Gastrocnemius medialis (tissue), 4 donors: ENCODE results near the gene SMG6. TPM values are rescaled to one million over a fixed set of nuclear protein-coding genes. Genes with fewer than 3 reads are reported as not detected.

ENCODE experiments used
- ATAC-seq, 2 donors: fragments of 150-250 bp; one replicate each; pipeline ENCODE4 v1.9.1; 2016
- DNase-seq, 2 donors: peaks; one replicate each; pipeline ENCODE4 v3.0.0-alpha.2; 2019
- H3K27ac ChIP-seq, 4 donors: fragments of 200-600 bp; sonication (generic); 1 replicate in 1 of 4; 2 replicates in 3 of 4; pipeline ENCODE4 v1.5.1; 2016 to 2018; ENCODE audit warnings: mild to moderate bottlenecking in 2 of 4, moderate library complexity in 1 of 4
- H3K27me3 ChIP-seq, 3 donors: fragments of 200-600 bp; sonication (generic) in 2 of 3; 1 replicate in 1 of 3; 2 replicates in 2 of 3; pipeline versions ENCODE4 v1.5.1 to v1.6.0; 2016 to 2019; ENCODE audit warnings: mild to moderate bottlenecking in 1 of 3, moderate library complexity in 1 of 3
- H3K36me3 ChIP-seq, 2 donors: fragments of 200-600 bp; sonication (generic) in 1 of 2; one replicate each; pipeline ENCODE4 v1.5.1; 2017 to 2018
- H3K4me1 ChIP-seq, 2 donors: fragments of 200-600 bp; sonication (generic) in 1 of 2; one replicate each; pipeline ENCODE4 v1.5.1; 2016 to 2017; ENCODE audit warnings: mild to moderate bottlenecking in 2 of 2
- H3K4me3 ChIP-seq, 4 donors: fragments of 200-600 bp; sonication (generic) in 3 of 4; 1 replicate in 1 of 4; 2 replicates in 3 of 4; pipeline ENCODE4 v1.5.1; 2016 to 2019; ENCODE audit warnings: mild to moderate bottlenecking in 2 of 4
- H3K9me3 ChIP-seq, 3 donors: fragments of 200-600 bp; sonication (generic) in 2 of 3; 1 replicate in 1 of 3; 2 replicates in 2 of 3; pipeline ENCODE4 v1.5.1; 2016 to 2019
- CTCF ChIP-seq, 5 experiments: fragments of 450-650 bp in 3 of 5; fragments of 200-600 bp in 2 of 5; sonication (generic) in 2 of 5; IDR thresholded peaks in 4 of 5; conservative IDR thresholded peaks in 1 of 5; 1 replicate in 4 of 5; 2 replicates in 1 of 5; pipeline ENCODE4 v1.5.1; 2016 to 2019; ENCODE audit warnings: antibody characterized with exemption in 5 of 5, mild to moderate bottlenecking in 3 of 5, moderate library complexity in 3 of 5
- POLR2A ChIP-seq, 2 donors: fragments of 450-650 bp; IDR thresholded peaks; one replicate each; pipeline ENCODE4 v1.6.1; 2017; ENCODE audit warnings: antibody characterized with exemption in 2 of 2, mild to moderate bottlenecking in 2 of 2, moderate library complexity in 2 of 2
- in situ Hi-C, 4 donors: fragments of 200-750 bp; cut with MboI; loops; one replicate each; pipeline versions ENCODE4 v1.15.0 to v1.8.0; 2017; ENCODE audit warnings: low sequenced_read_pairs in 4 of 4
- intact Hi-C: fragments of 100-400 bp; cut with DNase I; formaldehyde crosslinking; loops from one replicate; pipeline ENCODE4 v1.15.1; 2023; ENCODE audit warnings: low total_unique reads
- total RNA-seq, 4 donors: library from RNA; depleted of rRNA; stranded (reverse); fragments of >200 nt; gene quantifications; one replicate each; pipeline versions ENCODE4 v1.1.0 to v1.2.3, GENCODE V29; 2016

SMG6 gene
- total RNA-seq, 4 donors from 2014 or later, result 20.5 to 27.8 (median 23.0) TPM

- H3K27me3 ChIP-seq, result no peaks in the 10 kb centered on the region
- TF ChIP-seq CTCF (IDR thresholded peaks at IDR 0.05 in 4 of 5, conservative IDR thresholded peaks at IDR 0.05 in 1 of 5) (no peak), POLR2A (IDR thresholded peaks at IDR 0.05) (no peak)
- intact Hi-C loops (no loop called here), in situ Hi-C loops (loop anchor here in 2 of 4 donors (5.0 to 10.0 kb wide), 2 partner anchors 184 to 187 kb away; no protein-coding TSS in a partner anchor)
- peaks cover 23 to 27% of the 10 kb centered on the region in 2 donors for H3K4me1 ChIP-seq
- no peak overlapping the region for H3K4me3 ChIP-seq
- no peak for ATAC-seq
- H3K27ac ChIP-seq, result peak overlapping the region; percentile 68 to 82 (median 74)
- peaks cover 0 to 13% of the 10 kb centered on the region in 2 donors for H3K36me3 ChIP-seq
- no peaks in the 10 kb centered on the region for H3K9me3 ChIP-seq
- no peak for DNase-seq
Measured at GRCh38 chr17:2060385-2060658, 243.3 kb downstream of the SMG6 start.

- intact Hi-C loops, result loop anchor here (5.0 kb wide), 1 partner anchor 33 kb away; no protein-coding TSS in a partner anchor
- DNase-seq (no peak), ATAC-seq (no peak)
- H3K4me3 ChIP-seq, result peak overlapping the region in 3 of 4 donors; percentile 17 to 37 (median 30)
- H3K9me3 ChIP-seq, result no peaks in the 10 kb centered on the region
- in situ Hi-C loops, result loop anchor here in 2 of 4 donors (5.0 to 10.0 kb wide), 2 partner anchors 185 to 188 kb away; no protein-coding TSS in a partner anchor
- H3K36me3 ChIP-seq, result peaks cover 0 to 10% of the 10 kb centered on the region in 2 donors
- no peaks in the 10 kb centered on the region for H3K27me3 ChIP-seq
- peak overlapping the region; percentile 68 to 82 (median 74) for H3K27ac ChIP-seq
- no peak for TF ChIP-seq CTCF (IDR thresholded peaks at IDR 0.05 in 4 of 5, conservative IDR thresholded peaks at IDR 0.05 in 1 of 5)
- TF ChIP-seq POLR2A (IDR thresholded peaks at IDR 0.05), result no peak
- H3K4me1 ChIP-seq, result peaks cover 18 to 27% of the 10 kb centered on the region in 2 donors
Measured at GRCh38 chr17:2059547-2060384, 243.8 kb downstream of the SMG6 start.

GRCh38 chr17:2058586-2059546 lies 244.7 kb downstream of the SMG6 start:
- in situ Hi-C loops (no loop called here), intact Hi-C loops (loop anchor here (5.0 kb wide), 1 partner anchor 33 kb away; no protein-coding TSS in a partner anchor)
- Histone ChIP-seq H3K4me3 (peak overlapping the region in 3 of 4 donors; percentile 17 to 37 (median 30)), H3K27me3 (no peaks in the 10 kb centered on the region), H3K27ac (peak overlapping the region; percentile 68 to 82 (median 74)), H3K9me3 (no peaks in the 10 kb centered on the region), H3K4me1 (peaks cover 11 to 29% of the 10 kb centered on the region in 2 donors), H3K36me3 (peaks cover 0 to 2% of the 10 kb centered on the region in 2 donors)
- TF ChIP-seq POLR2A (IDR thresholded peaks at IDR 0.05) (no peak), CTCF (IDR thresholded peaks at IDR 0.05 in 4 of 5, conservative IDR thresholded peaks at IDR 0.05 in 1 of 5) (peak; percentile 13 to 70 (median 62))
- ATAC-seq (no peak), DNase-seq (peak in 1 of 2 donors; percentile 48)

- DNase-seq (no peak), ATAC-seq (no peak)
- Histone ChIP-seq H3K4me3 (peak overlapping the region in 1 of 4 donors; percentile 37), H3K27me3 (no peaks in the 10 kb centered on the region), H3K36me3 (no peaks in the 10 kb centered on the region), H3K9me3 (no peaks in the 10 kb centered on the region), H3K27ac (peak overlapping the region; percentile 68 to 82 (median 74)), H3K4me1 (peaks cover 6 to 25% of the 10 kb centered on the region in 2 donors)
- intact Hi-C loops, result loop anchor here (5.0 kb wide), 1 partner anchor 34 kb away; no protein-coding TSS in a partner anchor
- in situ Hi-C loops, result no loop called here
- TF ChIP-seq POLR2A (IDR thresholded peaks at IDR 0.05) (no peak), CTCF (IDR thresholded peaks at IDR 0.05 in 4 of 5, conservative IDR thresholded peaks at IDR 0.05 in 1 of 5) (no peak)
Measured at GRCh38 chr17:2057760-2058585, 245.6 kb downstream of the SMG6 start.
